ENCODE data around the gene DBNL. TPM values are rescaled to one million over a fixed set of nuclear protein-coding genes. Genes with fewer than 3 reads are reported as not detected.

The DBNL gene
- total RNA-seq, 1 donor from 2014 or later, result 33.1 TPM

GRCh38 chr7:44050121-44050914 is 5.8 kb downstream of the DBNL start:
- Histone ChIP-seq H3K27ac (replicated peaks) (no peak overlapping the region), H3K4me3 (no peak overlapping the region), H3K36me3 (peaks cover 56% of the 10 kb centered on the region), H3K9me3 (replicated peaks) (no peaks in the 10 kb centered on the region), H3K4me1 (peaks cover 58% of the 10 kb centered on the region), H3K27me3 (ENCODE audit: low read depth) (no peaks in the 10 kb centered on the region)
- TF ChIP-seq CTCF (IDR thresholded peaks at IDR 0.05; ENCODE audit: borderline replicate concordance), result no peak
- intact Hi-C loops (cut with micrococcal nuclease), result no loop called here
- DNase-seq, result no peak

- H3K36me3 ChIP-seq, result peaks cover 56% of the 10 kb centered on the region
- H3K9me3 ChIP-seq (replicated peaks), result no peaks in the 10 kb centered on the region
- H3K27ac ChIP-seq (replicated peaks), result peak overlapping the region; percentile 53
- H3K4me3 ChIP-seq, result no peak overlapping the region
- no peak for DNase-seq
- peaks cover 50% of the 10 kb centered on the region for H3K4me1 ChIP-seq
- no peaks in the 10 kb centered on the region for H3K27me3 ChIP-seq (ENCODE audit: low read depth)
- intact Hi-C loops (cut with micrococcal nuclease), result no loop called here
- no peak for TF ChIP-seq CTCF (IDR thresholded peaks at IDR 0.05; ENCODE audit: borderline replicate concordance)
Measured at GRCh38 chr7:44050915-44051560, 6.5 kb downstream of the DBNL start.

GRCh38 chr7:44051611-44052220 is 7.2 kb downstream of the DBNL start:
- H3K4me1 ChIP-seq, result peaks cover 50% of the 10 kb centered on the region
- DNase-seq, result no peak
- peak overlapping the region; percentile 53 for H3K27ac ChIP-seq (replicated peaks)
- H3K36me3 ChIP-seq, result peaks cover 56% of the 10 kb centered on the region
- no peak overlapping the region for H3K4me3 ChIP-seq
- TF ChIP-seq CTCF (IDR thresholded peaks at IDR 0.05; ENCODE audit: borderline replicate concordance), result no peak
- H3K9me3 ChIP-seq (replicated peaks), result no peaks in the 10 kb centered on the region
- intact Hi-C loops (cut with micrococcal nuclease), result no loop called here
- no peaks in the 10 kb centered on the region for H3K27me3 ChIP-seq (ENCODE audit: low read depth)

GRCh38 chr7:44052771-44053365 is 8.4 kb downstream of the DBNL start:
- Histone ChIP-seq H3K36me3 (peaks cover 65% of the 10 kb centered on the region), H3K4me1 (peaks cover 49% of the 10 kb centered on the region), H3K4me3 (no peak overlapping the region), H3K9me3 (replicated peaks) (no peaks in the 10 kb centered on the region), H3K27ac (replicated peaks) (peak overlapping the region; percentile 53), H3K27me3 (ENCODE audit: low read depth) (no peaks in the 10 kb centered on the region)
- DNase-seq, result peak; percentile 3
- intact Hi-C loops (cut with micrococcal nuclease), result no loop called here
- no peak for TF ChIP-seq CTCF (IDR thresholded peaks at IDR 0.05; ENCODE audit: borderline replicate concordance)

GRCh38 chr7:44056681-44057080 is 12.2 kb downstream of the DBNL start:
- intact Hi-C loops (cut with micrococcal nuclease), result no loop called here
- no peak overlapping the region for H3K27ac ChIP-seq (replicated peaks)
- TF ChIP-seq CTCF (IDR thresholded peaks at IDR 0.05; ENCODE audit: borderline replicate concordance), result no peak

More at GRCh38 chr7:44056681-44057080, 12.2 kb downstream of the DBNL start:
- H3K4me1 ChIP-seq, result peaks cover 50% of the 10 kb centered on the region
- peaks cover 83% of the 10 kb centered on the region for H3K36me3 ChIP-seq
- no peak overlapping the region for H3K4me3 ChIP-seq
- H3K9me3 ChIP-seq (replicated peaks), result no peaks in the 10 kb centered on the region
- peak; percentile 11 for DNase-seq
- no peaks in the 10 kb centered on the region for H3K27me3 ChIP-seq (ENCODE audit: low read depth)
